Subcutaneous abdominal adipose tissue (tissue), 5 donors: ENCODE results near the gene ATP8B4.

ENCODE experiments used
- H3K27ac ChIP-seq: one replicate; pipeline ENCODE4 v1.7.0; 2013; ENCODE audit warnings: low read depth, mild to moderate bottlenecking, inconsistent platforms, low read length, moderate library complexity
- H3K27me3 ChIP-seq, 5 donors: one replicate each; pipeline ENCODE4 v1.7.0; 2013; ENCODE audit warnings: low read length in 5 of 5, inconsistent platforms in 1 of 5; ENCODE audit not compliant: control insufficient read depth in 5 of 5, insufficient read depth in 4 of 5
- H3K36me3 ChIP-seq, 5 donors: one replicate each; pipeline ENCODE4 v1.7.0; 2013; ENCODE audit warnings: low read length in 5 of 5; ENCODE audit not compliant: control insufficient read depth in 5 of 5, insufficient read depth in 5 of 5
- H3K4me1 ChIP-seq, 5 donors: one replicate each; pipeline ENCODE4 v1.7.0; 2013; ENCODE audit warnings: low read length in 5 of 5, mild to moderate bottlenecking in 3 of 5, moderate library complexity in 1 of 5; ENCODE audit not compliant: control insufficient read depth in 5 of 5, insufficient read depth in 5 of 5
- H3K4me3 ChIP-seq, 5 donors: one replicate each; pipeline ENCODE4 v1.7.0; 2013; ENCODE audit warnings: low read length in 5 of 5, low read depth in 1 of 5
- H3K9ac ChIP-seq, 5 donors: one replicate each; pipeline ENCODE4 v1.7.0; 2013; ENCODE audit warnings: low read length in 5 of 5, mild to moderate bottlenecking in 4 of 5, moderate library complexity in 3 of 5
- H3K9me3 ChIP-seq, 5 donors: one replicate each; pipeline ENCODE4 v1.7.0; 2013; ENCODE audit warnings: low read length in 5 of 5; ENCODE audit not compliant: control insufficient read depth in 5 of 5
- donor health status: healthy.
- donor health status: healthy.
- donor health status: healthy.
- donor health status: healthy.
- donor health status: healthy.

Gene ATP8B4

GRCh38 chr15:49842031-49842730, 276.9 kb downstream of the ATP8B4 start:
- H3K9ac ChIP-seq, result no peak overlapping the region
- H3K27ac ChIP-seq, result no peak overlapping the region
- H3K36me3 ChIP-seq, result peaks cover 4 to 21% (median 12%) of the 10 kb centered on the region in 5 donors
- H3K4me1 ChIP-seq, result peaks cover 0 to 3% (median 0%) of the 10 kb centered on the region in 5 donors
- peaks cover 0 to 7% (median 2%) of the 10 kb centered on the region in 5 donors for H3K9me3 ChIP-seq
- no peak overlapping the region for H3K4me3 ChIP-seq
- no peaks in the 10 kb centered on the region for H3K27me3 ChIP-seq

DNA sequence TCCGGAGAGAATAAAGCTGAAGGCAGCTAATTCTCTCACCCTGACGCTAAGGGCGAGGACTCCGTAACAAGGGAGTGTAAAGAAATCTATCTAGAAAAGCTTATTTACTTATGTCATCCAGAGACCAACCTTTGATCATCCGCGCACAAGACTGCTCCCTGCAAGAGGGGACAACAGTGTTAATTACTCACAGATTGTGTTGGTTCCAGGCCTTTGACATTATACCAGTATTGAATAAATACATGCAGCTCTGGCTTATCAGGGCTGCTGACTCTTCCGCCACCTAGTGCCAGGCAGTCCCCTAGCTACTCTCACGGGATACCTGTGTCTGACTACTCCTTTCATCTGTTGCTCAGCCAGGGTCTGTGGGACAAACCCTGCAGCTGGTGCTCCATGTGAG, 286.5 kb downstream of the ATP8B4 start:
- no peaks in the 10 kb centered on the region for H3K36me3 ChIP-seq
- H3K4me1 ChIP-seq, result peaks cover 0 to 12% (median 12%) of the 10 kb centered on the region in 5 donors
- no peaks in the 10 kb centered on the region for H3K27me3 ChIP-seq
- no peak overlapping the region for H3K4me3 ChIP-seq
- H3K9me3 ChIP-seq, result peaks cover 0 to 3% (median 0%) of the 10 kb centered on the region in 5 donors
- no peak overlapping the region for H3K27ac ChIP-seq
- H3K9ac ChIP-seq, result no peak overlapping the region

DNA sequence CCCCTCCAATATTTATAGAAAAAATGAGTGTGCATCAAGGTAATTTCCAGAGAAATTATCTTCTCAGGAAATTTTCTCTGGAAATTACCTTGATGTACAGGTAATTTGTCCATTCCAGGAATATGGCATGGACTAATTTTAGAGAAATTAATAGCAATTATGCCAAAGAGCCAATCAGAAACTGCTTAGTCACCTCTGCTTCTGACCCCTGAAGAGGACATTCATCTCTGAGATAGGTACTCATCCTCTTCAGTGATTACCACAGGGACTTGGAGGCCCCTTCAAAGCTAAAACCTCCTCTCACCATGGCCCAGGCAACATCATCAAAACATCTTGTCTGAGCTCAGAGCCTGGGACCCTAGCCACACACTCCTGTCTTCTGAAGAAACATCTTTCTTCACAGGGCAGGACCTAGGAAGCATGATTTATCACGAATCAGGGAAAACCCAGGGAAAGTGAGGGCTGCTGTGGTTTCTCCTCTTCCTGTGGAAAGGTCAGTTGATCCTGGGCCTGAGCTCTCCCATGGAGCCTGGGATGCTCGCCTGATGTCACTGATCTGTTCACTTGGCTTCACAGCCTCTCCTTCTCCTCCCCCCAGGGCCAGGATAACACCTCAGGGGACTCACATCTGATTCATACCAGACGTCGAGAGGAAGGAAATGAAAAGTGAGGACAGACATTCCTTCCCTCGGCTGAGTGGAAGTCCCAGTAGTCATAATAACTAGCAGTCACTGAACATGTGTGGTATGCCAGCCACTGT, 287.6 kb downstream of the ATP8B4 start:
- H3K27me3 ChIP-seq, result no peaks in the 10 kb centered on the region
- H3K4me1 ChIP-seq, result peaks cover 0 to 12% (median 12%) of the 10 kb centered on the region in 5 donors
- peaks cover 0 to 3% (median 0%) of the 10 kb centered on the region in 5 donors for H3K9me3 ChIP-seq
- no peak overlapping the region for H3K27ac ChIP-seq
- H3K36me3 ChIP-seq, result no peaks in the 10 kb centered on the region
- no peak overlapping the region for H3K9ac ChIP-seq
- H3K4me3 ChIP-seq, result no peak overlapping the region

DNA sequence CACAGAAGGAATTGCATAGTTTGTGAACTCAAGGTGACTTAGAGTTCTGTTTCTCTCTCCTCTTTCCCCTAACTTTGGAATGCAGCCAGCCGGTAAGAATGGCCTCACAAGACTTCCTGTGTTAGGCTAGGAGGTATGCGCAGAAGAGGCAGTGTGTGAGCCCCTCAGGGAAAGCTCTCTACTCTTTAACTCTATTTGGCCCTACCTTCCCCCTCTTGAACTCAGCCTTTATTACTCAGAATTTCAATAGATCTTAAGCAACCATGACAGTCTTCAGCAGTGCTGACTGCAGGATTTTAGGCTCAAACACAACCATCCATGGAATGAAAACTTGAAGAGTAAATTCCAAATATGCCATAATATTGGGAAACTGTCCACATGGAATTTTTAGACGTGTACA, 288.6 kb downstream of the ATP8B4 start:
- peaks cover 0 to 3% (median 0%) of the 10 kb centered on the region in 5 donors for H3K9me3 ChIP-seq
- H3K27me3 ChIP-seq, result no peaks in the 10 kb centered on the region
- H3K9ac ChIP-seq, result no peak overlapping the region
- no peaks in the 10 kb centered on the region for H3K36me3 ChIP-seq
- H3K4me1 ChIP-seq, result peaks cover 0 to 12% (median 12%) of the 10 kb centered on the region in 5 donors
- no peak overlapping the region for H3K4me3 ChIP-seq
- H3K27ac ChIP-seq, result no peak overlapping the region

- Histone ChIP-seq H3K4me3 (no peak overlapping the region), H3K9me3 (peaks cover 0 to 3% (median 0%) of the 10 kb centered on the region in 5 donors), H3K36me3 (no peaks in the 10 kb centered on the region), H3K27ac (no peak overlapping the region), H3K4me1 (peaks cover 0 to 12% (median 12%) of the 10 kb centered on the region in 5 donors), H3K9ac (no peak overlapping the region), H3K27me3 (no peaks in the 10 kb centered on the region)
Measured at GRCh38 chr15:49827311-49827710, 291.7 kb downstream of the ATP8B4 start.

DNA sequence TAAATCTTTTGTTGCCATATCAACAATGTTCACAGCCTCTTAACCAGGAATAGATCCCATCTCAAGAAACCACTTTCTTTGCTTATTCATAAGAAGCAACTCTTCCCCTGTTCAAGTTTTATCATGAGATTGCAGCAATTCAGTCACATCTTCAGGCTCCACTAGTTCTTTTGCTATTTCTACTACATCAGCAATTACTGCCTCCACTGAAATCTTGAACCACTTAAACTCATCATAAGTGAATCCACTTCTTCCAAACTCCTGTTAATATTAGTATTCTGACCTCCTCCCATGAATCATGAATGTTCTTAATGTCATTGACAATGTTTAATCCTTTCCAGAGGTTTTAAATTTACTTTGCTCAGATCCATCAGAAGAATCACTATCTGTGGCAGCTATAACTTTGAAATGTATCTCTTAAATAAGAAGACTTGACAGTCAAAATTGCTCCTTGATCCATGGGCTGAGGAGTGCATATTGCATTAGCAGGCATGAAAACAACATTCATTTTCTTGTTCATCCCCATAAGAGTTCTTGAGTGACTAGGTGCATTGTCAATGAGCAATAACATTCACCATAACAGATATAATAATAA, 292.3 kb downstream of the ATP8B4 start:
- H3K9ac ChIP-seq, result no peak overlapping the region
- H3K4me1 ChIP-seq, result peaks cover 0 to 10% (median 10%) of the 10 kb centered on the region in 5 donors
- H3K4me3 ChIP-seq, result no peak overlapping the region
- H3K9me3 ChIP-seq, result peaks cover 0 to 3% (median 0%) of the 10 kb centered on the region in 5 donors
- H3K27me3 ChIP-seq, result no peaks in the 10 kb centered on the region
- no peaks in the 10 kb centered on the region for H3K36me3 ChIP-seq
- no peak overlapping the region for H3K27ac ChIP-seq

- no peak overlapping the region for H3K4me3 ChIP-seq
- peaks cover 0 to 3% (median 0%) of the 10 kb centered on the region in 5 donors for H3K9me3 ChIP-seq
- H3K36me3 ChIP-seq, result no peaks in the 10 kb centered on the region
- no peaks in the 10 kb centered on the region for H3K27me3 ChIP-seq
- H3K27ac ChIP-seq, result no peak overlapping the region
- H3K4me1 ChIP-seq, result no peaks in the 10 kb centered on the region
- no peak overlapping the region for H3K9ac ChIP-seq
Measured at GRCh38 chr15:49824775-49825099, 294.3 kb downstream of the ATP8B4 start.

- H3K27ac ChIP-seq, result no peak overlapping the region
- peaks cover 0 to 5% (median 0%) of the 10 kb centered on the region in 5 donors for H3K9me3 ChIP-seq
- no peak overlapping the region for H3K9ac ChIP-seq
- H3K36me3 ChIP-seq, result no peaks in the 10 kb centered on the region
- no peaks in the 10 kb centered on the region for H3K4me1 ChIP-seq
- no peaks in the 10 kb centered on the region for H3K27me3 ChIP-seq
- H3K4me3 ChIP-seq, result no peak overlapping the region
Measured at GRCh38 chr15:49823987-49824774, 294.9 kb downstream of the ATP8B4 start.

DNA sequence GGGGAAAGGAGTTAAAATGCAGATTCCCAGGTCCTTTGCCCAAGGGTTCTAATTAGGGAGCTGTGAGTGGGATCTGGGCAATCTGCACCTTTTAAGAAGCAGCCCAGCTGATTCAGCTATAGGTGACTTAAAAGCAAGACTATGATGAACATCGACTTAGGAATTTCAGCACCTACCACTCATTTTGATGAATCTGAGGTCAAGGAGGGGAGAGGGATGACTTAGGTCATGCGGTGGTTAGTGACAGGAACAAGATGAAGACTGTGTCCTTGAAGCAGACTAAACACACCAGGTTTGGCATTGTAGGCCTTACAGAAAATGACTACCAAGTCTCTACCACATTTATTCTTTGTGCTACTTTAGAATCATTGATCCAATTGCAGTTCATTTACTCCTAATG, 301.9 kb downstream of the ATP8B4 start:
- H3K9me3 ChIP-seq, result peaks cover 0 to 3% (median 0%) of the 10 kb centered on the region in 5 donors
- no peak overlapping the region for H3K9ac ChIP-seq
- H3K27me3 ChIP-seq, result no peaks in the 10 kb centered on the region
- no peaks in the 10 kb centered on the region for H3K36me3 ChIP-seq
- H3K4me1 ChIP-seq, result no peaks in the 10 kb centered on the region
- no peak overlapping the region for H3K27ac ChIP-seq
- no peak overlapping the region for H3K4me3 ChIP-seq
